ELR (cell line): ENCODE data around the gene CXADR.
"Not testable (repeated sequence)": the region's sequence is repeated elsewhere in the genome, so short reads cannot be mapped to it uniquely, and the experiment has no call there.

ENCODE experiments used
- DNase-seq: peaks from one replicate; pipeline ENCODE4 v3.0.0-alpha.2; 2015; ENCODE audit warnings: low read depth

Gene CXADR

DNA sequence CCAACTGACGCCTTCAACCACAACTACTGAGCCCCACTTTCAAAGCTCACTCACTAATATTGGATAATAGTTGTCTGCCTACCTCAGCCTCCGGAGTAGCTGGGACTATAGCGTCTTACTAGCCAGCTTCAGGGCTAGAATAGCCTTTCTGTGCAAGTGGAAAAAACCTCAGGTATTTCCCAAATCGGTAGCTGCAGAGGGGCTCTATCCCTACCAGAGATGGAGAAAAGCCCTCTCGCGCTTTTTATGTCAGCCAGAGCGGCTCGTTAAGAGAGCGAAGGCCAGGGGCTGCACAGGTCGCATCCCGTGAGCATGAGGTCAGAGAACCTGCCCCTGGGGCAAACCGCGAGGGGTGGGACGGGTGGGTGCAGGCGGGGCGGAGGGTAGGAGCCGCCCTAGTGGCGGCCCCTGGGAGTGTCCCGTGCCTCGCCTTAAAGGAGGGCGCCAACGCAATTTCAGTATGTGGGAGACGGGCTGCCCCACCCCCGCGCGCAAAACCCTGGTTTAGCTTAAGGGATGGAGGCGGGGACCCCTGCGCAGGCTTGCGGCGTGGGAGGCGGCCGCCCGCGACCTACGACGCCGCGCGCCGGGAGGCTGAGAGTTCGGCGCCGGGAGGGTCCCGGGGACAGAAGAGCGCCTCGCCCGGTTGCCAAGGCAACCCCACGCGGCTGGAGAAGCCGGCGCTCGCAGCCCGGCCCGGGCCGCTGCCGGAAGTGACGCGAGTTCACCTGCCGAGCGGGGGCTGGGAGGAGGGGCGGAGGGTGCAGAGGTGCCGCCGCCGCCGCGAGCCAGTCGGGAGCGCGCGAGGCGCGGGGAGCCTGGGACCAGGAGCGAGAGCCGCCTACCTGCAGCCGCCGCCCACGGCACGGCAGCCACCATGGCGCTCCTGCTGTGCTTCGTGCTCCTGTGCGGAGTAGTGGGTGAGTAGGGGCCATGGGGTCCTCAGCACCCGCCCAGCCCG, at the start of gene CXADR:
TSS of gene CXADR (plus strand) at position 791 of the 961 bp plus-strand sequence. CDS start at position 878, 87 bp downstream.
- DNase-seq, result peak; percentile 60

DNA sequence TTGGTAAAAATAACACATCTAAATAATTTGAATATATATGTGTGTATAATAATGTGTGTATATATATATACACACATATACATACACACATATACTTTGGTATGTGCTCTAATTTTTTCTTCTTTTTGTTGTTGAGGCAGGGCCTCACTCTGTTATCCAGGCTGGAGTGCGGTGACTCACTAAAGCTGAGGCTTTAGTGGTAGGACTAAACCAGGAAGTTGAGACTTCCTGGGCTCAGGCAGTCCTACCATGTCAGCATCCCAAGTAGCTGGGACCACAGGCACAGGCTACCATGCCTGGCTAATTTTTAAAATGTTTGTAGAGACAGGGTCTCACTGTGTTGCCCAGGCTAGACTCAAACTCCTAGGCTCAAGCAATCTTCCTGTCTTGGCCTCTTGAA, 46.7 kb upstream of the CXADR start:
- peak; percentile 80 for DNase-seq

DNA sequence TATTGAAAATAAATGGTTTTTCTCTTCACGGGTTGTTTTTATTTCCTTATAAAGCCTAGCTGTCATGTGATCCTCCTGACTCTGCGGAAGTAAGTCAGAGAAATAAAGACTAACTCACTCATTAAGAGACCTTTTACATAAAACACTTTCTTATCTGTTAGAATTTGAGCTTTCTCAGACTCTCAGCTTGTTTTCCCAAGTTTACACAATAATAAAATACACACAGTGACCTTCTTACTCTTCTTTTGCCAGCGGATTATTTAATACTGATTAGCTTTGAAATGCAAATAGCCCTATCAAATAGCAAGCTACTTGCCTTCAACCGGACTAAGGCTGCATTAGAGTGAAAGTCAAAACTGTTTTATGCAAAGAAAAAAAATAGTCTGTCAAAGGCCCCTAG, 45.5 kb upstream of the CXADR start:
- DNase-seq, result no peak

DNA sequence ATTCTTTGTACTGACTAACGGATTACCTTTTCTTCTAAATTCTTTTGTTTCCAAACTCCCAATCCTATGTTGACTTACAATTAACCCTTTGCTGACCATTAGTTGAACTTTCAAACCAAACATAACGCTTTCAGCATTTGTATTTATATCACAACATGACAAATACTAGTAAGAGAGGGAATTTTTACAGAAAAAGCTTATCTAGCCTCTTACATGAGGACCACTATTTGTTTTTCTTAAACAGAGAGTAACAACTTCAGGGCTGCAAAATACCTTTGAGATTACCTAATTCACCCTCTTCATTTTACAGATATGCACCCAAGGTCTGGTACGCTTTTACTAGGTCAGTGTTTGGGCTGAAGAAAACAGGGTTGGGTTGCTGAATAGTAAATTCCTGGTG, 45.0 kb upstream of the CXADR start:
- DNase-seq, result no peak

DNA sequence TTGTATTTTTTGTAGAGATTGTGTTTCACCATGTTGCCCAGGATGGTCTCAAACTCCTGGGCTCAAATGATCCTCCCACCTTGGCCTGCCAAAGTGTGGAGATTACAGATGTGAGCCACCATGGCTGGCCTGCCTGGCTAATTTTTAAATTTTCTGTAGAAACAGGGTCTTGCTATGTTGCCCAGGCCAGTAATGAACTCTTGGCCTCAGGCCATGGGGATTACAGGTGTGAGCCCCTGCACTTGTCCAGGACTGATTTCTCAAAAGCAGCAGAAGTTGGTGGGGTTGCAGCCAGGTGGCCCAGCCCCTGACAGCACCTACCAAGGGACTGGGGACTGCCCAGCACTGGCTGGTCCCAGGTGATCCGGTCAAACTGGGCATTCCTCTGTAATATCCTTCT, 44.1 kb upstream of the CXADR start:
- DNase-seq, result no peak

GRCh38 chr21:17469727-17470126, 43.1 kb upstream of the CXADR start:
- no peak for DNase-seq

DNA sequence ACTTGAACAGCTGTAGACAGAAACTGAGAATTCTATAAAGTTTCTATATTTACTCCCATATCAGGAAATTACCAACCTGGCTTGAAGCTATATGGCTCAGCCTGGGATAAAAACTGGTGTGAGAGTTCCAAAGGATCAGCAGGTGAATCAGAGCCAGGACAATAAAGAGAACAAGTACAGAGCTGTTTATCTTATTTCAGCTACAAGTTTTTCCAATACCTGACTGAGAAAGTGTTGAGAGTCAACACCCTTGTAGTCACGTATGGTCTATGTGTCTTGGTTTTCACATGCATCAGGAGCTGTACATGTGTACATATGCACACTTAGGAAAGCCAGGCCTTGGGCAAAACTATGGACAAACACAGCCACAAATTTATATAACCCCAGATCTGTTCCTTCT, 40.7 kb upstream of the CXADR start:
- DNase-seq, result no peak

- no peak for DNase-seq
Measured at GRCh38 chr21:17472592-17473271, 40.1 kb upstream of the CXADR start.

- no peak for DNase-seq
Measured at GRCh38 chr21:17476006-17476405, 36.8 kb upstream of the CXADR start.

DNA sequence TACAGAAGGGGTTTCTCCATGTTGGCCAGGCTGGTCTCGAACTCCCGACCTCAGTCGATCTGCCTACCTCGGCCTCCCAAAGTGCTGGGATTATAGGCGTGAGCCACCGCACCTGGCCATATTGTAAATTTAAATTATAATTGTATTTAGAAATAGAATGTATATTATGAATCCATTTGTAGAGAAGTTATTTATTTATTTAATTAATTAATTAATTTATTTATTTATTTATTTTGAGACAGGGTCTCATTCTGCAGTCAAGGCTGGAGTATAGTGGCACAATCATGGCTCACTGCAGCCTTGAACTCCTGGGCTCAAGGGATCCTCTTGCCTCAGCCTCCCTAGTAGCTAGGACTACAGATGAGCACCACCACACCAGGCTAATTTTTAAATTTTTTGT, 34.7 kb upstream of the CXADR start:
- not testable (repeated sequence) for DNase-seq

GRCh38 chr21:17479606-17480005, 33.2 kb upstream of the CXADR start:
- DNase-seq, result no peak

GRCh38 chr21:17482928-17483327, 29.9 kb upstream of the CXADR start:
- DNase-seq, result no peak

GRCh38 chr21:17488620-17489019, 24.2 kb upstream of the CXADR start:
- no peak for DNase-seq

GRCh38 chr21:17489565-17489964, 23.3 kb upstream of the CXADR start:
- peak; percentile 65 for DNase-seq

GRCh38 chr21:17491716-17492414, 21.0 kb upstream of the CXADR start:
- DNase-seq, result peak; percentile 97

- no peak for DNase-seq
Measured at GRCh38 chr21:17492415-17493168, 20.3 kb upstream of the CXADR start.

DNA sequence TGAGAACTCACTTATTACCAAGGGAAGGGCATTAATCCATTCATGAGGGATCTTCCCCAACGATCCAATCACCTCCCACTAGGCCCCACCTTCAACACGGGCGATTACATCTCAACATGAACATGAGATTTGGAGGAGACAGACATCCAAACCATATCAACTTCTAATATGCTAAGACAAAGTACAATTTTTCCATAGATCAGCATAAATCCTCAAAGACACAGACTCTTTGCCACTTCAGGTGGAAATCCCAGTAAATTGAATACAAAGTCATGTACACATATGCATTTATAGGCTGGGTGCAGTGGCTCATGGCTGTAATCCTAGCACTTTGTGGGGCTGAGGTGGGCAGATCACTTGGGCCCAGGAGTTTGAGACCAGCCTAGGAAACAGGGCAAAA, 18.8 kb upstream of the CXADR start:
- no peak for DNase-seq

GRCh38 chr21:17495680-17496079, 17.2 kb upstream of the CXADR start:
- no peak for DNase-seq

- no peak for DNase-seq
Measured at GRCh38 chr21:17497316-17497715, 15.5 kb upstream of the CXADR start.

- no peak for DNase-seq
Measured at GRCh38 chr21:17498586-17498985, 14.3 kb upstream of the CXADR start.

DNA sequence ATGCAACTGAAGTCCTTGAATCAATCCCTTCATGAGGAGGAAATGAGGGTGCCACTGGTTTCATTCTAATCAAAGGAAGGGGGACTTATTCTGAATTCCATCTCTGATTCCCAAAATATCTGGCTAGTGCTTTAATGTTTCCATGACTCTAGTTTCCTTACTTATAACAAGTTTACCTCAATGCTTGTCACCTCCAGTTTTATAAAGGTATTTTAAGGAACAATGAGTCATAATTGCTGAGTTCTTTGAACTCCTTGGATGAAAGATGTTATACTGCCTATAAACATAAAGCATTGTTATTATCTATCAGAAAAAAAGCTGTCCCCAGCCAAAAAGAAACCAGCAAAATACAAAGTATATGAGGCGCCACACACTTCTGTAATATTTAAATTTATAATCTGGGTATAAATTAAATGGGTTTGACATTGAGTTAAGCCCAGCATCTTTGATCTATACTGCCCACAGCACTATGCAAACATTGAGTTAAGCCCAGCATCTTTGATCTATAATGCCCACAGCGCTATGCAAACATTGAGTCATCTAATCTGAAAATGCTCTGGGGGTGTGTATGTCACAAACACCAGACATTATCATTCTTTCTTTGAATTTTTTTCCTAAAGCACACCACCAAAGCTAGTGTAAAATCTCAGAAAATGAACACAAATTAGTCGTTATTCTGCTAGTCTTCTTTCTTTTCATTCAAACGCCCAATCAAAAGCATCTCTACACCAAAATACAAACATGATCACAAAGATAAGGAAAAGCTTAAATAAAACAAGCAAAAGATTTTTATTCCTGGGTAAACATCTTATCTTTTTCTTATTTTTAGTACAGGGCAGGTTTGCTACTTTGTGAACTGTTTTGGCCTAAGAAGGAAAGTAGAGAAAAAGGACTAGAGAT, 11.5 kb upstream of the CXADR start:
- DNase-seq, result peak; percentile 22
